T-helper 2 cell treated with Interferon-gamma antibody and Interleukin-4, amounts not matched to agents 100 ng/mL and 5 ng/mL, for 36 hours (primary cell): ENCODE measurements around the gene COL23A1. TPM values are rescaled to one million over a fixed set of nuclear protein-coding genes. Genes with fewer than 3 reads are reported as not detected.
"Not testable (repeated sequence)": the region's sequence is repeated elsewhere in the genome, so short reads cannot be mapped to it uniquely, and the experiment has no call there.

Source experiments
- intact Hi-C: fragments of 100-400 bp; cut with micrococcal nuclease; formaldehyde crosslinking; loops from one replicate; pipeline ENCODE4 v1.15.1; 2023
- total RNA-seq: library from RNA; stranded (reverse); gene quantifications from 2 replicates; pipeline ENCODE4 v1.2.3, GENCODE V29; 2022

COL23A1 gene
- total RNA-seq, 1 donor from 2014 or later = 0.09 TPM

- intact Hi-C loops = no loop called here
These were observed 315.2 kb downstream of the COL23A1 start for GRCh38 chr5:178274781-178275537.

DNA sequence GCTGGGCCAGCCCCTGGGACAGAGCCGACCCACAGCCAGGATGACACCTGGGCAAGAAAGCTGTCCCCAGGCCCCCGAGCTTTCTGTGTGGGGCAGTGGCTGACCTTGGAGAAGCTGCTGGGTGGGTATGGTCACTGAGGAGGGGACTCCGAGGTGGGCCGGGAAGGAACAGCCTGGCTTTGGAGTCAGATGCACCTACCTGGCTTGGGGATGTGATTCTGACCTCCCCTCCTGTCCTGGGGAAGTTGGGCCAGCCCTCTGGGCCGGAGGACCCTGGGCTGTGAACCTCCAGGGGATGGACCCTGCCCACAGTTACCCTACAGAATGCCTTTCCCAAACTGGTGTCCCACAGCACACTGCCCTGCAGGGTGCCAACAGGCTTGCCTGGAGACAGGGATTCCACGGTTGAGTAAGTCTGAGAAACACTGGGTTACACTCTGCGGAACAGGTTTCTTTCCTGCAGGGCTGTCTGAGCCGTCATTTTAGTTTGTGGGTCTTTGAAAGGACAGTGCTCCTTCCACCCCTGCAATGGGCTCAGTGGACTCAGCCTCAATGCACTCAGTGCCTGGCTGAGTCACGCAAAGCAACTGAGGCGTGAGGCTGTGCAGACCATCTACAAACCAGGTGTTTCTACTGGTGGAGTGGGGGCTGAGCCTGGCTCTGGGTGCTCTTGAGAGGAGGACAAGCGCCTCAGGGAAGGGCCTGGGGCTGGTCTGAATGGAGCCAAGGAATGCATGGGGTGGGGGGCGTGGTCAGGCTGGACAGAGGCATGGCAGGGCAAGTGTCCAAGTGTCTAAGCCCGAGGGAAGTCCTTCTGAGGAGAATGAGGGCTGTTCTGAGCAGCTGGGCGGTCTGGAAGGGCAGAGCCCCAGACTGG is 316.3 kb downstream of the COL23A1 start:
- intact Hi-C loops = no loop called here

DNA sequence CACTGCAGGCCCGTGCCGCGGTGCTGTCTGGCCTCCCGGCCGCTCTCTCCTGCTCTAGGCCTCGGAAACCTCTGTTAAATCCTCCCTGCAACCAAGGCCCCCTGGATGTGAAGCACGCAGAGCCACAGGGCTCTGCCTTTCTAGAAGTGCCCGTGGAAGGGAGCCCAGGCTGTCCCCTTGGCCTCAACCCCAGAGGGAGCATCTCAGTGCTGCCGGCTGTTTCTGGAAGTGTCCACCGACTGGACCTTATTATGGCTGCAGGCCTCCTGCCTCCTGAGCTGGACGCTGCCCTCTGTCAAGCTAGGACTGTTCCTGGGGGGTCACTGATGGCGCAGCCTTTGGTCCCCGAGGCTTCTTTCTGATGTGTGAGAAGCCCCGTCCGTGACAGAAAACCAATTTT is 317.2 kb downstream of the COL23A1 start:
- intact Hi-C loops = no loop called here

DNA sequence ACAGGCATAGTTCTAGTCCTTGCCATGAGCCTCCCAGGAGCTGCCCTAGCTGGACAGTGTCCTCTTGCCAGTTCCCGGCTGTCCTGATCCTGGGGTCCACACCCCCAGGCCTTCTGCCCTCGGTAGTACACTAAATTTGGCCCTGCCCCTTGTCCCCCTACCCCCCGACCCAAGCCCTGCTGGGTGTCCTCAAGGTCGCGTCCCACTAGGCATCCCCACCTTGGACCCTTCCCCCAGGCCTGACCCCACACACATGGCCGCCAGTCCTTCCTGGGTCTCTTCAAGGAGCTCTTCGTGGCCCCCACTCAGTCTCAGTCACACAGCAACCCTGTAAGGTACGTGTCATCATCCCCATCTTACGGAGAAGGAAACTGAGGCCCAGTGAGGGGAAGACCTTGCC is 317.6 kb downstream of the COL23A1 start:
- intact Hi-C loops = no loop called here

DNA sequence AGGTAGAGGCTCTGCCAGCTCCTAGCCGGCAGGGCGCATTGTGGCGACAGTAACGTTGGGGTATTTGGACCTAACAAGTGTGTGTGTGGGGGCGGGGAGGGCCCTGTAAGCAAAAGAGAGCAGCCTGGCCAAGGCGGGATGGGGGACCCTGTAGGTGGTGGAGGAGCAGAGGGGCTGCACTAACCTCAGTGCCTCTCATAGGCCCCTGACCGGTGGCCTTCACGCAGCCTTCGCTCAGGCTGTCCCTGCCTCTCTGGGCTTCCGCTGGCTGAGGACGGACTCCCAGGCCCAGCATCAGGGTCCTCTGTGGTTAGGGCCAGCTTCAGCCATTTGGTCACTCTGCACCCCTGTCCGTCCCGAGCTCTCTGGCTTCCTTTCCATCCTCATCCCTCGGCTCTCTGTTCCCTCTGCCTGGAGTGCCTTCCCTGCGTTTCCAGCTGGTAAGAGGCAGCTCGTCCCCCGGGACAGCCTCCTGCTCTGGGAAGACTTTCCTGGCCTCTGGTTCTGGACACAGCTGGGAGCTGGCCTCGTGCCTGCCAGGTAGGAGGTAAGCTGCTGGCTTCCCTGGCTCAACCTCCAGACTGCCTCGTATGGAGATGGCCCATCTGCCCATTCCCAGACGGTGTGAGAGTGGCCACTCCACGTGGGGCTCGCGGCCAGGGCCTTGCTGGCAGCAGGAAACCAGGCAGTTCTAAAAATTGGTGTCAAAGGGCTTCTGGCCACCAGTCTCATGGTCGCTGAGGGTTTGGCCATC is 318.3 kb downstream of the COL23A1 start:
- intact Hi-C loops = no loop called here

DNA sequence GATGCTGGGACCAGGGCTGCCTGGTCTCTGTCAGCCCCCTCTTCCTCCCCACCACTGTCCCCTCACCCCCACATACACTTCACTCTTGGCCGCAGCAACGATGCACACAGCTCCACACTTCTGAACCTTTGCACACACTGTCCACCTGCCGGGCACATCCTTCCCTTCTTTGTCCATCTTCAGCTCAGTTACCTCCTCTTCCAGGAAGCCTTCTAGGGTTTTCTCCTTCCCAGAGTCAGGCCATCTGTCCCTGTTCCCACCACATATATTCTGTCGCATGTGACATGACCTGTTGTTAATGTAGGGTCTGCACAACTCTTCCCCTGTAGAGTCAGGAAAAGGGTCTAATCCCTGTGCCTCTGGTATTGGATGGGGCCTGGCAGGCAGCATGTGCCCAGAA is 319.0 kb downstream of the COL23A1 start:
- intact Hi-C loops = no loop called here

DNA sequence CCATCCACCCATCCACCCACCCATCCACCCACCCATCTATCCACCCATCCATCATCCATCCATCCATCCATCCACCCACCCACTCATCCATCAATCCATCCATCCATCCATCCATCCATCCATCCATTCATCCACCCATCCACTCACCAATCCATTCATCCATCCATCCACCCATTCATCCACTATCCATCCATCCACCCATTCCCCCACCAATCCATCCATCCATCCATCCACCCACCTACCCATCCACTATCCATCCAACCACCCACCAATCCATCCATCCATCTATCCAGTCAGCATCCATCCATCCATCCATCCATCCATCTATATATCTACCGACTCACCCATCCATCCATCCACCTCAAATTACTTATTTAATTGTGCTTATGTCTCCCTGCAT is 320.7 kb downstream of the COL23A1 start:
- intact Hi-C loops = no loop called here

- intact Hi-C loops = no loop called here
These were observed 322.3 kb downstream of the COL23A1 start for GRCh38 chr5:178267876-178268275.

DNA sequence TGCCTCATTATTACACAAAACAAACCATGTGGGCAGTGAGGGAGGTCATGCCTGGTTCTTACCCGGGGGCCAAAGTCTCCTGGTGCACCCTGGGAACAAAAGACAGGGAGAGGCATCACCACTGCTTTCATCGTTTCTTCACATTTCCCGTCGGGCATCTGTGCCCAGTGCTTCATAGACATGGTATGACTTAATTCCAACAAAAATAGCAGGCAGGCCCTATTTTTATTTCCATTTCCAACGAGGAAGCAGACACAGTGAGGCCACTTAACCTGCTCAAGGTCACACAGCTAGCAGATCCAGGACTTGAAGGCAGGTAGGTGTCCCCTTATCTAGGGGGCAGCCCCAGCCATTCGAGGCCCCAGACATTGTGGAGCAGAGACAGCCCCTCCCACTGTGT is 322.9 kb downstream of the COL23A1 start:
- intact Hi-C loops = no loop called here

DNA sequence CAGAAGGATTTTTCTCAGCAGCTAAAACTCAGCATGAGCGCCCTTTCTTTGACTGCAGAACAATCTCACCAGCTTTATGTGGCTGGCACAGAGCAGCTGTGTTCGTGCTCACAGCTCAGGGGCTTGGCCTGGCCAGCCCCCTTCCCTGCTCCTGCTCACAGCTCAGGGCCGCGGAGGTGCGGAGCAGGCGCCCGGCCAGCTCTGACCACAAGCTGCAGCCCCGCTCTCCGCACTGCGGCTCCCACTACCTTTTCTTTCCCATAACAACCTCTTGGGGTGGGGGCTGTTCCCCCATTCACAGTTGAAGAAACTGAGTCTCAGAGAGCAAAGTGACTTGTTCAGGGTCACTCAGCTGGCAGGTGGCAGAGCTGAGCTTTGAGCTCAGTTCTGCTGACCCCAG is 323.6 kb downstream of the COL23A1 start:
- intact Hi-C loops = no loop called here

- intact Hi-C loops = no loop called here
These were observed 324.4 kb downstream of the COL23A1 start for GRCh38 chr5:178265746-178266145.

GRCh38 chr5:178264044-178264443 is 326.1 kb downstream of the COL23A1 start:
- intact Hi-C loops = no loop called here

DNA sequence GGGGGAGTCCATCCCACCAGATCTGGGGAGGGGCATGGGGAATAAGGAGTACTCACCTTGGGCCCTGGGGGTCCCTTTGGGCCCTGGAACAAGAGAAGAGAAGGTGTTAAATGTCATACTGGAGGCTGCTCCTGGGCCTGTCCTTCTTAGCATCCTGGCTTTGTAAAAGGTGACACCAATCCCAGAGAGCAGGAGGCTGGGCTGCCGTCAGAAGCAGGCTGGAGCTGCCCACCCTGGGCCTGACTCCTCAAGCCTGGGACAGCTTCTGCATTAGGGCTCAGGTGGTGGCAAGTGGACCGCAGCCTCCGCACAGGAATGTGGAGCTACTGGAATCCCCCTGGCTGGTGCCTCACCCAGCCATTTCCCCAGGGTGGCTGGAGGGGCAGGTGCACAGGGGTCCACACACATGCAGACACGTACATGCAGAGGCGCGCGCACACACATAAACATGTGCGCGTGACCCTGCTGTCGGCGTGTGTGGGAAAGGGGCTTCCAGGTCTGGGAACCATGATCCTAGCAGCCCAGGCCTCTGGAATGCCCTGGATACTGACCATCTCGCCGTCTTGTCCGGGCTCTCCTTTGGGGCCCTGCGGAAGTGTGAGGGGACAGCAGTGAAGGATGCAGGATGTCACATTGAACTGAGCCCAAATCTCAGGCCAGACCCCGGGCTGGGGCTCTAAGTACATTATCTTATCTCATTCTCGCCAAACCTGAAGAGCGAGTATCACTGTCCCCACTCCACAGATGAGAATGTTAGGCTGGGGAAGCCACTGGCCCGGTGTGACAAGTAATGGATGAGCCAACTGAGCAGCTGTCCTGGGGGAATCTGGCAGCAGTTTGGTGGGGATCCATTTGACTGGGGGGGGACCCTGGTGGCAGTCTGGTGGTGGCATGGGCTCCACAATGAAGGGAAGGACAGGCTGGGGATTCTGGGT is 328.3 kb downstream of the COL23A1 start:
- intact Hi-C loops = no loop called here

- intact Hi-C loops = no loop called here
These were observed 330.3 kb downstream of the COL23A1 start for GRCh38 chr5:178259623-178260536.

GRCh38 chr5:178257650-178258049 is 332.5 kb downstream of the COL23A1 start:
- intact Hi-C loops = no loop called here

- intact Hi-C loops = no loop called here
These were observed 333.4 kb downstream of the COL23A1 start for GRCh38 chr5:178256746-178257145.

GRCh38 chr5:178253632-178254031 is 336.6 kb downstream of the COL23A1 start:
- intact Hi-C loops = not testable (repeated sequence)

- intact Hi-C loops = no loop called here
These were observed 337.9 kb downstream of the COL23A1 start for GRCh38 chr5:178252258-178252657.

- intact Hi-C loops = no loop called here
These were observed 339.9 kb downstream of the COL23A1 start for GRCh38 chr5:178250263-178250662.
